Femur (tissue), 1 donor: ENCODE data around the gene TMEM35B.
"Not testable (repeated sequence)": the region's sequence is repeated elsewhere in the genome, so short reads cannot be mapped to it uniquely, and the experiment has no call there.

ENCODE experiments used
- DNase-seq: peaks from one replicate; pipeline ENCODE4 v3.0.0-alpha.2; 2017

Gene TMEM35B

GRCh38 chr1:34984793-34985608, at the start of gene TMEM35B:
Gene TMEM35B (minus strand): TSS chr1:34985347. CDS start chr1:34985305, 42 bp downstream.
- peak; percentile 86 for DNase-seq

GRCh38 chr1:35033346-35033745, 48.2 kb upstream of the TMEM35B start:
- no peak for DNase-seq

- no peak for DNase-seq
Observed at GRCh38 chr1:35032384-35032739, 47.2 kb upstream of the TMEM35B start.

GRCh38 chr1:35030756-35031446, 45.8 kb upstream of the TMEM35B start:
- DNase-seq: peak; percentile 25

GRCh38 chr1:35030338-35030737, 45.2 kb upstream of the TMEM35B start:
- no peak for DNase-seq

- no peak for DNase-seq
Observed at GRCh38 chr1:35029761-35030160, 44.6 kb upstream of the TMEM35B start.

GRCh38 chr1:35016406-35016805, 31.3 kb upstream of the TMEM35B start:
- no peak for DNase-seq

- DNase-seq: no peak
Observed at GRCh38 chr1:35014486-35014885, 29.3 kb upstream of the TMEM35B start.

- no peak for DNase-seq
Observed at GRCh38 chr1:35005711-35006110, 20.6 kb upstream of the TMEM35B start.

- DNase-seq: no peak
Observed at GRCh38 chr1:35001743-35002142, 16.6 kb upstream of the TMEM35B start.

GRCh38 chr1:34994878-34995277, 9.7 kb upstream of the TMEM35B start:
- no peak for DNase-seq

GRCh38 chr1:34988581-34988980, 3.4 kb upstream of the TMEM35B start:
- DNase-seq: no peak

GRCh38 chr1:34988147-34988546, 3.0 kb upstream of the TMEM35B start:
- no peak for DNase-seq

GRCh38 chr1:34987018-34987417, 1.9 kb upstream of the TMEM35B start:
- no peak for DNase-seq

GRCh38 chr1:34985609-34985904, 410 bp upstream of the TMEM35B start:
- DNase-seq: not testable (repeated sequence)

GRCh38 chr1:34984435-34984792, 733 bp downstream of the TMEM35B start:
- no peak for DNase-seq

- no peak for DNase-seq
Observed at GRCh38 chr1:34983700-34984355, 1.3 kb downstream of the TMEM35B start.

GRCh38 chr1:34982820-34983376, 2.2 kb downstream of the TMEM35B start:
- no peak for DNase-seq

- no peak for DNase-seq
Observed at GRCh38 chr1:34980715-34981114, 4.4 kb downstream of the TMEM35B start.

- peak; percentile 34 for DNase-seq
Observed at GRCh38 chr1:34978921-34979320, 6.2 kb downstream of the TMEM35B start.

- DNase-seq: no peak
Observed at GRCh38 chr1:34977858-34978257, 7.3 kb downstream of the TMEM35B start.

- DNase-seq: no peak
Observed at GRCh38 chr1:34977210-34977471, 8.0 kb downstream of the TMEM35B start.

- DNase-seq: no peak
Observed at GRCh38 chr1:34976384-34977209, 8.6 kb downstream of the TMEM35B start.
